Trophoblast cell (in vitro differentiated cells and primary cell): ENCODE results near the gene MGMT.

Experiments used
- DNase-seq, 2 donors: peaks; one replicate each; pipeline ENCODE4 v3.0.0-alpha.2; 2016
- H2AFZ ChIP-seq: 2 replicates; pipeline ENCODE4 v1.6.1; 2013; ENCODE audit warnings: low read length, moderate library complexity, mild to moderate bottlenecking; ENCODE audit not compliant: insufficient read depth, poor library complexity
- H2AK5ac ChIP-seq: 2 replicates; pipeline ENCODE4 v1.6.1; 2013; ENCODE audit warnings: mild to moderate bottlenecking, low read length
- H2BK120ac ChIP-seq: 2 replicates; pipeline ENCODE4 v1.6.1; 2013; ENCODE audit warnings: low read length, mild to moderate bottlenecking, moderate library complexity; ENCODE audit not compliant: insufficient read depth, poor library complexity
- H2BK12ac ChIP-seq: 2 replicates; pipeline ENCODE4 v1.6.1; 2013; ENCODE audit warnings: mild to moderate bottlenecking, low read length, moderate library complexity
- H2BK5ac ChIP-seq: 2 replicates; pipeline ENCODE4 v1.6.1; 2013; ENCODE audit warnings: low read length, low read depth, moderate library complexity, mild to moderate bottlenecking; ENCODE audit not compliant: poor library complexity
- H3K14ac ChIP-seq: 2 replicates; pipeline ENCODE4 v1.6.1; 2013; ENCODE audit warnings: mild to moderate bottlenecking, low read length
- H3K18ac ChIP-seq: 2 replicates; pipeline ENCODE4 v1.6.1; 2013; ENCODE audit warnings: mild to moderate bottlenecking, low read length
- H3K23ac ChIP-seq: 2 replicates; pipeline ENCODE4 v1.6.1; 2013; ENCODE audit warnings: low read length
- H3K27ac ChIP-seq: 2 replicates; pipeline ENCODE4 v1.5.1; 2013; ENCODE audit warnings: low read depth, mild to moderate bottlenecking, inconsistent platforms, low read length, moderate library complexity
- H3K27me3 ChIP-seq: 2 replicates; pipeline ENCODE4 v1.6.1; 2013; ENCODE audit warnings: inconsistent platforms, mild to moderate bottlenecking, low read length, moderate library complexity; ENCODE audit not compliant: insufficient read depth
- H3K36me3 ChIP-seq, 2 experiments: 1 replicate in 1 of 2; 2 replicates in 1 of 2; pipeline ENCODE4 v1.6.1; 2013; ENCODE audit warnings: low read length in 2 of 2, mild to moderate bottlenecking in 2 of 2, moderate library complexity in 1 of 2; ENCODE audit not compliant: insufficient read depth in 2 of 2, control insufficient read depth in 1 of 2
- H3K4ac ChIP-seq: 2 replicates; pipeline ENCODE4 v1.6.1; 2013; ENCODE audit warnings: low read depth, mild to moderate bottlenecking, low read length, moderate library complexity
- H3K4me1 ChIP-seq, 2 experiments: 1 replicate in 1 of 2; 2 replicates in 1 of 2; pipeline ENCODE4 v1.6.1; 2013; ENCODE audit warnings: low read length in 2 of 2, mild to moderate bottlenecking in 2 of 2, moderate library complexity in 1 of 2; ENCODE audit not compliant: insufficient read depth in 2 of 2, control insufficient read depth in 1 of 2
- H3K4me2 ChIP-seq: 2 replicates; pipeline ENCODE4 v1.6.1; 2013; ENCODE audit warnings: inconsistent platforms, mild to moderate bottlenecking, low read length, moderate library complexity
- H3K4me3 ChIP-seq: 2 replicates; pipeline ENCODE4 v1.5.1; 2013; ENCODE audit warnings: mild to moderate bottlenecking, low read depth, low read length, inconsistent platforms
- H3K79me1 ChIP-seq: one replicate; pipeline ENCODE4 v1.6.1; 2013; ENCODE audit warnings: low read length
- H3K79me2 ChIP-seq: 2 replicates; pipeline ENCODE4 v1.6.1; 2013; ENCODE audit warnings: low read length, mild to moderate bottlenecking; ENCODE audit not compliant: control insufficient read depth, insufficient read depth, poor library complexity
- H3K9ac ChIP-seq: 2 replicates; pipeline ENCODE4 v1.6.1; 2013; ENCODE audit warnings: mild to moderate bottlenecking, low read length
- H3K9me3 ChIP-seq: 2 replicates; pipeline ENCODE4 v1.6.1; 2013; ENCODE audit warnings: low read depth, mild to moderate bottlenecking, control low read depth, inconsistent platforms, low read length; ENCODE audit not compliant: insufficient read depth
- H4K12ac ChIP-seq: 2 replicates; pipeline ENCODE4 v1.6.1; 2013; ENCODE audit warnings: low read depth, mild to moderate bottlenecking, low read length, moderate library complexity
- H4K8ac ChIP-seq: 2 replicates; pipeline ENCODE4 v1.6.1; 2013; ENCODE audit warnings: low read depth, mild to moderate bottlenecking, low read length, moderate library complexity
- H4K91ac ChIP-seq: one replicate; pipeline ENCODE4 v1.6.1; 2013; ENCODE audit warnings: low read depth, mild to moderate bottlenecking, low read length, moderate library complexity
- WGBS: extraction: QIAGEN DNeasy Blood & Tissue Kit; methylation state at CpG from one replicate; pipeline ENCODE4 v1.1.7; 2013; ENCODE audit warnings: missing lambda C conversion rate; ENCODE audit not compliant: insufficient read length, insufficient coverage; ENCODE audit errors: extremely low coverage; 5-methylcytosine and 5-hydroxymethylcytosine counted together

The MGMT gene

GRCh38 chr10:129528376-129528978 lies 61.4 kb downstream of the MGMT start:
- Histone ChIP-seq H2AFZ (no peak overlapping the region), H4K91ac (no peak overlapping the region), H4K8ac (no peak overlapping the region), H2BK120ac (no peak overlapping the region), H3K9me3 (peaks cover 4% of the 10 kb centered on the region), H3K18ac (no peak overlapping the region), H3K23ac (no peak overlapping the region), H3K27me3 (no peaks in the 10 kb centered on the region), H2AK5ac (no peak overlapping the region), H2BK5ac (no peak overlapping the region), H3K4me3 (no peak overlapping the region), H3K4me1 (peaks cover 21 to 22% of the 10 kb centered on the region in 2 experiments), H2BK12ac (no peak overlapping the region), H3K27ac (no peak overlapping the region), H3K4ac (no peak overlapping the region), H4K12ac (no peak overlapping the region), H3K36me3 (no peaks in the 10 kb centered on the region), H3K79me2 (peaks cover 13% of the 10 kb centered on the region), H3K9ac (no peak overlapping the region), H3K14ac (no peak overlapping the region), H3K79me1 (peaks cover 22% of the 10 kb centered on the region), H3K4me2 (no peak overlapping the region)
- no peak for DNase-seq
- no CpG with 5 or more reads among the region's 16 CpGs for WGBS

DNA sequence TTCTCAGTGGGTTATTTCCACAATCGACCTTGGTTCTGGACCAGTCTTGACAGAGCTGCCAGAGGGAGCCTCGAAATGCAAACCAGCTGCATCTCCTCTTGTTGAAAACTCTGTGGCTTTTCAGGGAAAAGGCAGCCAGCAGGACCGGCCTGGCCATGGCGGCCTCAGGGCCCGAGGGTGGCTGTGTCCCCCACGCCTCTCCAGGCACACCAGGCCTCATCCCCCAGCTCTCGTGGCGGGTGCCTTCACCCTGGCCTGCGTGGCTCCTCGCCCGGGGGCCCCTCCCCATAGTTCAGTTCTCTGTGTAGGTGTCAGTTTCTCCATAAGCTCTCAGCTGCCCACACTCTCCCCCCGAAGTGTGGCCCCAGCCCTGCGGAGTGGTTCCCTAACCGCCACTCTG lies 63.5 kb downstream of the MGMT start:
- no peak overlapping the region for H3K4me2 ChIP-seq
- H4K8ac ChIP-seq: peak overlapping the region; percentile 64
- H3K27ac ChIP-seq: peak overlapping the region; percentile 83
- peak overlapping the region; percentile 88 for H3K14ac ChIP-seq
- no peak overlapping the region for H4K12ac ChIP-seq
- no peak for DNase-seq
- peaks cover 21 to 22% of the 10 kb centered on the region in 2 experiments for H3K4me1 ChIP-seq
- H3K9me3 ChIP-seq: peaks cover 4% of the 10 kb centered on the region
- peaks cover 13% of the 10 kb centered on the region for H3K79me2 ChIP-seq
- H3K4me3 ChIP-seq: no peak overlapping the region
- no CpG with 5 or more reads among the region's 14 CpGs for WGBS
- H3K36me3 ChIP-seq: no peaks in the 10 kb centered on the region
- peak overlapping the region; percentile 86 for H2BK12ac ChIP-seq
- no peaks in the 10 kb centered on the region for H3K27me3 ChIP-seq
- no peak overlapping the region for H3K9ac ChIP-seq
- peak overlapping the region; percentile 90 for H2BK120ac ChIP-seq
- peak overlapping the region; percentile 23 for H2BK5ac ChIP-seq
- peak overlapping the region; percentile 99 for H2AK5ac ChIP-seq
- peak overlapping the region; percentile 41 for H3K4ac ChIP-seq
- peak overlapping the region; percentile 87 for H4K91ac ChIP-seq
- peak overlapping the region; percentile 80 for H3K18ac ChIP-seq
- peaks cover 22% of the 10 kb centered on the region for H3K79me1 ChIP-seq
- H2AFZ ChIP-seq: peak overlapping the region; percentile 48
- H3K23ac ChIP-seq: no peak overlapping the region

GRCh38 chr10:129531195-129531968 lies 64.3 kb downstream of the MGMT start:
- Histone ChIP-seq H3K14ac (peak overlapping the region; percentile 88), H3K79me2 (peaks cover 13% of the 10 kb centered on the region), H3K27ac (peak overlapping the region; percentile 83), H3K23ac (no peak overlapping the region), H2BK5ac (peak overlapping the region; percentile 23), H3K27me3 (no peaks in the 10 kb centered on the region), H2AK5ac (peak overlapping the region; percentile 99), H3K79me1 (peaks cover 22% of the 10 kb centered on the region), H3K18ac (peak overlapping the region; percentile 80), H4K8ac (peak overlapping the region; percentile 64), H3K9ac (no peak overlapping the region), H3K4me1 (peaks cover 21 to 22% of the 10 kb centered on the region in 2 experiments), H4K91ac (peak overlapping the region; percentile 87), H4K12ac (no peak overlapping the region), H3K4ac (peak overlapping the region; percentile 41), H2BK12ac (peak overlapping the region; percentile 86), H3K4me3 (no peak overlapping the region), H2BK120ac (peak overlapping the region; percentile 90), H2AFZ (peak overlapping the region; percentile 48), H3K4me2 (no peak overlapping the region), H3K9me3 (peaks cover 4% of the 10 kb centered on the region), H3K36me3 (no peaks in the 10 kb centered on the region)
- peak in 1 of 2 donors; percentile 75 for DNase-seq
- no CpG with 5 or more reads among the region's 15 CpGs for WGBS

- Histone ChIP-seq H3K9me3 (peaks cover 4% of the 10 kb centered on the region), H3K79me2 (peaks cover 13% of the 10 kb centered on the region), H3K18ac (peak overlapping the region; percentile 17), H3K79me1 (peaks cover 22% of the 10 kb centered on the region), H4K8ac (peak overlapping the region; percentile 13), H3K14ac (peak overlapping the region; percentile 58), H3K27ac (peak overlapping the region; percentile 65), H3K4me3 (no peak overlapping the region), H2BK120ac (peak overlapping the region; percentile 89), H3K36me3 (no peaks in the 10 kb centered on the region), H3K4ac (peak overlapping the region; percentile 60), H2BK5ac (peak overlapping the region; percentile 81), H3K4me1 (peaks cover 21 to 22% of the 10 kb centered on the region in 2 experiments), H2BK12ac (peak overlapping the region; percentile 96), H4K12ac (peak overlapping the region; percentile 60), H2AFZ (peak overlapping the region; percentile 56), H3K23ac (no peak overlapping the region), H2AK5ac (peak overlapping the region; percentile 91), H3K9ac (no peak overlapping the region), H3K27me3 (no peaks in the 10 kb centered on the region), H3K4me2 (peak overlapping the region; percentile 19), H4K91ac (peak overlapping the region; percentile 72)
- WGBS: no CpG with 5 or more reads among the region's 10 CpGs
- DNase-seq: no peak
Observed at GRCh38 chr10:129531969-129532660, 65.1 kb downstream of the MGMT start.
